H1 (cell line): ENCODE measurements around the gene ZNF777. TPM values are rescaled to one million over a fixed set of nuclear protein-coding genes. Genes with fewer than 3 reads are reported as not detected.

ENCODE experiments used
- CTCF ChIA-PET: fragments of 300-600 bp; sonication (Branson Sonifier 250); formaldehyde crosslinking; loops from one replicate; lab custom pipeline; 2021; ENCODE audit not compliant: partially characterized antibody; lab: Charles Lee
- POLR2A ChIA-PET: fragments of 300-600 bp; sonication (Branson Sonifier 250); formaldehyde crosslinking; loops from one replicate; lab custom pipeline; 2021; ENCODE audit warnings: inconsistent platforms; ENCODE audit not compliant: partially characterized antibody; lab: Charles Lee
- DNase-seq, 2 experiments: peaks; one replicate each; pipeline versions ENCODE4 v3.0.0 to v3.0.0-alpha.2; 2010 to 2022; ENCODE audit warnings: low spot score in 2 of 2, low read depth in 1 of 2, mixed read lengths in 1 of 2
- FAIRE-seq: peaks from 2 replicates; lab custom pipeline; 2011; peaks lifted over from hg19 to GRCh38; lab: Jason Lieb, UNC
- H2AFZ ChIP-seq: 2 replicates; pipeline ENCODE4 v1.8.1; 2012; ENCODE audit warnings: low read length, inconsistent platforms
- H2AK5ac ChIP-seq: 2 replicates; pipeline ENCODE4 v1.6.1; 2013; ENCODE audit warnings: low read depth, low read length
- H2BK120ac ChIP-seq: replicated peaks from 2 replicates; pipeline ENCODE3; 2013; ENCODE audit warnings: low read depth, low read length, inconsistent platforms
- H2BK12ac ChIP-seq: 2 replicates; pipeline ENCODE4 v1.6.1; 2013; ENCODE audit warnings: low read depth, low read length
- H2BK15ac ChIP-seq: 2 replicates; pipeline ENCODE4 v1.6.1; 2013; ENCODE audit warnings: low read length
- H2BK20ac ChIP-seq: 2 replicates; pipeline ENCODE4 v1.6.1; 2013; ENCODE audit warnings: low read length
- H2BK5ac ChIP-seq: 2 replicates; pipeline ENCODE4 v1.6.1; 2013; ENCODE audit warnings: low read depth, low read length
- H3K14ac ChIP-seq: 2 replicates; pipeline ENCODE4 v1.6.1; 2013; ENCODE audit warnings: inconsistent platforms; ENCODE audit not compliant: insufficient read length
- H3K18ac ChIP-seq: 2 replicates; pipeline ENCODE4 v1.6.1; 2013; ENCODE audit warnings: low read length; ENCODE audit errors: extremely low read depth
- H3K23ac ChIP-seq: 2 replicates; pipeline ENCODE4 v1.6.1; 2013; ENCODE audit warnings: inconsistent platforms; ENCODE audit not compliant: insufficient read length
- H3K23me2 ChIP-seq: 2 replicates; pipeline ENCODE4 v1.6.1; 2013; ENCODE audit warnings: low read depth, low read length
- H3K27ac ChIP-seq: 2 replicates; pipeline ENCODE4 v1.6.1; 2011; ENCODE audit warnings: low read depth, low read length, inconsistent platforms
- H3K27me3 ChIP-seq, 4 experiments: replicated peaks in 1 of 4; 1 replicate in 1 of 4; 2 replicates in 3 of 4; pipeline versions ENCODE4 v1.6.1 to v1.8.1; 2011 to 2013; ENCODE audit warnings: low read length in 3 of 4, mild to moderate bottlenecking in 3 of 4, inconsistent platforms in 2 of 4, mixed read lengths in 2 of 4, moderate library complexity in 1 of 4; ENCODE audit not compliant: control insufficient read depth in 3 of 4, insufficient read depth in 3 of 4; ENCODE audit errors: extremely low read depth in 1 of 4
- H3K36me3 ChIP-seq, 4 experiments: 2 replicates each; pipeline versions ENCODE4 v1.6.1 to v1.8.1; 2011 to 2013; ENCODE audit warnings: mild to moderate bottlenecking in 4 of 4, low read length in 3 of 4, moderate library complexity in 2 of 4, control low read depth in 1 of 4, inconsistent platforms in 1 of 4; ENCODE audit not compliant: insufficient read depth in 4 of 4, control insufficient read depth in 2 of 4
- H3K4ac ChIP-seq: replicated peaks from 2 replicates; pipeline ENCODE3; 2013; ENCODE audit warnings: low read length, low read depth, mixed read lengths, inconsistent platforms; ENCODE audit not compliant: insufficient read length
- H3K4me1 ChIP-seq, 4 experiments: replicated peaks in 1 of 4; 1 replicate in 1 of 4; 2 replicates in 3 of 4; pipeline versions ENCODE4 v1.6.1 to v1.8.1; 2011 to 2013; ENCODE audit warnings: low read length in 3 of 4, inconsistent platforms in 2 of 4, mixed read lengths in 1 of 4; ENCODE audit not compliant: insufficient read depth in 4 of 4, control insufficient read depth in 3 of 4
- H3K4me2 ChIP-seq, 2 experiments: 2 replicates each; pipeline versions ENCODE4 v1.6.1 to v1.8.1; 2011 to 2013; ENCODE audit warnings: low read depth in 2 of 2, low read length in 2 of 2, control low read depth in 1 of 2, inconsistent platforms in 1 of 2, mild to moderate bottlenecking in 1 of 2; ENCODE audit not compliant: insufficient read depth in 1 of 2
- H3K4me3 ChIP-seq, 4 experiments: fragments of 200-600, 300-600 bp in 1 of 4; sonication (generic), shearing (Covaris generic), sonication (Bioruptor Twin) in 1 of 4; 2 replicates each; pipeline versions ENCODE4 v1.5.1 to v1.8.1; 2011 to 2016; ENCODE audit warnings: low read length in 4 of 4, low read depth in 3 of 4, control low read depth in 2 of 4, inconsistent platforms in 2 of 4, mild to moderate bottlenecking in 2 of 4, mixed read lengths in 1 of 4, moderate library complexity in 1 of 4; ENCODE audit not compliant: insufficient read depth in 2 of 4; ENCODE audit errors: extremely low read depth in 1 of 4
- H3K56ac ChIP-seq: replicated peaks from 2 replicates; pipeline ENCODE3; 2013; ENCODE audit warnings: low read depth, mild to moderate bottlenecking, mixed read lengths, low read length, inconsistent platforms; ENCODE audit not compliant: insufficient read length
- H3K79me1 ChIP-seq: 2 replicates; pipeline ENCODE4 v1.6.1; 2013; ENCODE audit warnings: low read depth, low read length, control low read depth
- H3K79me2 ChIP-seq, 2 experiments: 2 replicates each; pipeline versions ENCODE4 v1.6.1 to v1.8.1; 2012 to 2013; ENCODE audit warnings: low read length in 2 of 2, mild to moderate bottlenecking in 2 of 2, inconsistent platforms in 1 of 2; ENCODE audit not compliant: insufficient read depth in 2 of 2, control insufficient read depth in 1 of 2
- H3K9ac ChIP-seq, 4 experiments: replicated peaks in 1 of 4; 1 replicate in 1 of 4; 2 replicates in 3 of 4; pipeline versions ENCODE4 v1.6.1 to v1.8.1; 2011 to 2013; ENCODE audit warnings: low read depth in 3 of 4, low read length in 3 of 4, control low read depth in 2 of 4, mild to moderate bottlenecking in 2 of 4, moderate library complexity in 2 of 4, inconsistent platforms in 1 of 4; ENCODE audit errors: extremely low read depth in 1 of 4
- H3K9me3 ChIP-seq, 2 experiments: 2 replicates each; pipeline versions ENCODE4 v1.6.1 to v1.8.1; 2012 to 2013; ENCODE audit warnings: mild to moderate bottlenecking in 2 of 2, moderate library complexity in 2 of 2, control low read depth in 1 of 2, inconsistent platforms in 1 of 2, low read depth in 1 of 2, low read length in 1 of 2, mixed read lengths in 1 of 2; ENCODE audit not compliant: insufficient read depth in 2 of 2
- H4K20me1 ChIP-seq, 2 experiments: replicated peaks in 1 of 2; 2 replicates each; pipeline versions ENCODE3 to v1.8.1; 2011 to 2013; ENCODE audit warnings: inconsistent platforms in 2 of 2, low read length in 2 of 2, mild to moderate bottlenecking in 1 of 2; ENCODE audit not compliant: insufficient read depth in 2 of 2, control insufficient read depth in 1 of 2
- H4K5ac ChIP-seq: 2 replicates; pipeline ENCODE4 v1.6.1; 2013; ENCODE audit warnings: low read length, low read depth, mixed read lengths, inconsistent platforms; ENCODE audit not compliant: insufficient read length
- H4K8ac ChIP-seq: 2 replicates; pipeline ENCODE4 v1.8.0; 2013; ENCODE audit warnings: mild to moderate bottlenecking, moderate library complexity, low read length, inconsistent platforms; ENCODE audit not compliant: insufficient read depth; ENCODE audit errors: extremely low read depth
- H4K91ac ChIP-seq: replicated peaks from 2 replicates; pipeline ENCODE3; 2013; ENCODE audit warnings: low read length, mixed read lengths, inconsistent platforms; ENCODE audit not compliant: insufficient read length
- BACH1 ChIP-seq: IDR thresholded peaks from 2 replicates; pipeline ENCODE4 v1.6.1; 2012; ENCODE audit warnings: low read length, improper control_type of control experiment
- CEBPB ChIP-seq: IDR thresholded peaks from 2 replicates; pipeline ENCODE4 v1.6.1; 2012; ENCODE audit warnings: low read depth, low read length
- EP300 ChIP-seq, 2 experiments: IDR thresholded peaks; 1 replicate in 1 of 2; 2 replicates in 1 of 2; pipeline ENCODE4 v1.6.1; 2011 to 2012; ENCODE audit warnings: low read depth in 2 of 2, low read length in 2 of 2, mild to moderate bottlenecking in 2 of 2, borderline replicate concordance in 1 of 2, inconsistent platforms in 1 of 2, moderate library complexity in 1 of 2
- GTF2F1 ChIP-seq: IDR thresholded peaks from 2 replicates; pipeline ENCODE4 v1.6.1; 2012; ENCODE audit warnings: low read depth, low read length, improper control_type of control experiment, borderline replicate concordance
- JUND ChIP-seq: IDR thresholded peaks from 2 replicates; pipeline ENCODE4 v1.6.1; 2011; ENCODE audit warnings: mild to moderate bottlenecking, improper control_type of control experiment, low read length
- MAFK ChIP-seq: IDR thresholded peaks from 2 replicates; pipeline ENCODE4 v1.6.1; 2012; ENCODE audit warnings: low read depth, mild to moderate bottlenecking, improper control_type of control experiment, low read length
- WGBS, 2 experiments: shearing (Covaris generic) in 1 of 2; methylation state at CpG; one replicate each; pipeline versions ENCODE4 v1.1.6 to v1.1.7; 2013 to 2015; ENCODE audit warnings: low lambda C conversion rate in 2 of 2, mixed read lengths in 2 of 2, inconsistent platforms in 1 of 2, low coverage in 1 of 2, missing lambda C conversion rate in 1 of 2; ENCODE audit not compliant: insufficient replicate concordance in 2 of 2, insufficient coverage in 1 of 2, insufficient read length in 1 of 2; ENCODE audit errors: extremely low coverage in 1 of 2, missing lambda C conversion rate in 1 of 2; 5-methylcytosine and 5-hydroxymethylcytosine counted together
- polyA plus RNA-seq, 7 experiments: library from polyadenylated mRNA; depleted of rRNA in 3 of 7; stranded (reverse) in 5 of 7; unstranded in 2 of 7; fragments of >200 nt in 5 of 7; fragments of 200-250 nt in 2 of 7; gene quantifications; 1 replicate in 5 of 7; 2 replicates in 1 of 7; 4 replicates in 1 of 7; pipeline versions ENCODE4 v1.2.1 to v1.2.3, GENCODE V29; 2011 to 2013; ENCODE audit warnings: missing spikeins in 2 of 7, mixed read lengths in 2 of 7
- total RNA-seq: library from RNA; stranded (reverse); fragmentation: NEBNext Ultra II Directional; extraction: Animal tissue kit (Norgen Biotek cat#: 25700); gene quantifications from 2 replicates; pipeline ENCODE4 v1.2.1, GENCODE V29; 2021
- TF ChIP-seq, protein P1 (sequence below): IDR thresholded peaks from 2 replicates; pipeline ENCODE4 v1.6.1; 2012; ENCODE audit warnings: low read length, inconsistent platforms

The ZNF777 gene
- total and polyA plus RNA-seq, 2 of the 8 experiments (the other 6 are each of a cell fraction or from before 2014, with no cell fraction given), result 8.0 to 10.1 TPM

DNA sequence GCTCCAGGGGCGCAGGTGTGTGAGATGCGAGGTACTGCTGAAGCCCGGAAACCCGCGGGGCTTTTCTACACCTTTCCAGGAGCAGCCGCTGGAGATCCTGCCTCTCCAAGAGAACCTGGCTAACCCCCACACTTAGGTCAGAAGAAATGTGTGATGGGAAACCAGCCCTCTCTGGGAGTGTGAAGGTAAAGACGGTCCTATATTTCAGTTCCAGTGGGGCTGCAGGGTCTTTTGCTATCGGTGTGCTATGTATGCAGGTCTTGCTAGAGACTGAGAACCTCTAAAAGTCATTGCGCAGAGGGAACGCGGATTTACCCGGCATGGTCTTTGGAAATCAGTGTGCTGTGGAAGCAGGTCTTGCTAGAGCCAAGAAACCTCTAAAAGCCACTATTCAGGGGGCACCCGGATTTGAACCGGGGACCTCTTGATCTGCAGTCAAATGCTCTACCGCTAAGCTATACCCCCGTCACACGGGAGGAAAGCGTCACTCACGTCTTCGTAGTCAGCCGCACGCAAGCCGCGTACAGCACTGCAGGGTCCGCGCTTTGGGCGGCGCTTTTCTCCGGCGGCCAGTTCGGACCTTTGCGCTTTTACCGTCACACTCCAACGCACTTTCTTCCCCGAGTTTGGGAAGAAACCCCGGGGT, 46.0 kb downstream of the ZNF777 start:
- no peak overlapping the region for H4K8ac ChIP-seq
- H2BK120ac ChIP-seq, result no peak overlapping the region
- no peaks in the 10 kb centered on the region for H3K36me3 ChIP-seq
- peaks cover 0 to 3% (median 0%) of the 10 kb centered on the region in 4 experiments; a peak in 2 of 7 replicates for H3K27me3 ChIP-seq
- no peak overlapping the region for H2BK20ac ChIP-seq
- H3K27ac ChIP-seq, result no peak overlapping the region
- no peak overlapping the region for H2BK5ac ChIP-seq
- no peak overlapping the region for H3K23ac ChIP-seq
- H3K9me3 ChIP-seq, result no peaks in the 10 kb centered on the region; a peak in 1 of 4 replicates
- no peaks in the 10 kb centered on the region for H4K20me1 ChIP-seq
- no peak overlapping the region for H3K56ac ChIP-seq
- H3K14ac ChIP-seq, result no peak overlapping the region
- H2AFZ ChIP-seq, result peak overlapping the region; percentile 85
- H3K18ac ChIP-seq, result no peak overlapping the region
- no peak overlapping the region for H2BK15ac ChIP-seq
- peaks cover 0 to 2% (median 0%) of the 10 kb centered on the region in 4 experiments; a peak in 1 of 7 replicates for H3K4me1 ChIP-seq
- no peak overlapping the region for H4K91ac ChIP-seq
- H4K5ac ChIP-seq, result no peak overlapping the region
- H3K79me2 ChIP-seq, result no peaks in the 10 kb centered on the region
- H3K4me3 ChIP-seq, result peak overlapping the region; percentile 65 to 87 (median 80)
- no peaks in the 10 kb centered on the region for H3K79me1 ChIP-seq
- H3K4ac ChIP-seq, result no peak overlapping the region
- H2BK12ac ChIP-seq, result no peak overlapping the region
- peak; percentile 94 to 98 for DNase-seq
- H2AK5ac ChIP-seq, result no peak overlapping the region
- H3K9ac ChIP-seq, result peak overlapping the region in 2 of 4 experiments; percentile 28 to 54; a peak in 3 of 7 replicates
- POLR2A ChIA-PET, result no interaction called here
- WGBS, 2 experiments, result 4% methylated on average over 36 of the region's 36 CpGs; no CpG with 5 or more reads in 1 of the 2 experiments
- peaks cover 7% of the 10 kb centered on the region; the same call in 1 of the 2 replicates for H3K23me2 ChIP-seq
- peak overlapping the region; percentile 82 to 85 for H3K4me2 ChIP-seq
- CTCF ChIA-PET, result interaction anchor here (1.3 to 2.3 kb wide), 3 partner anchors 97 to 153 kb away, joined by 3 to 6 read pairs (median 4); partner anchors contain the start of gene ZNF783
- peak; percentile 75 for FAIRE-seq
- TF ChIP-seq, protein P1, sequence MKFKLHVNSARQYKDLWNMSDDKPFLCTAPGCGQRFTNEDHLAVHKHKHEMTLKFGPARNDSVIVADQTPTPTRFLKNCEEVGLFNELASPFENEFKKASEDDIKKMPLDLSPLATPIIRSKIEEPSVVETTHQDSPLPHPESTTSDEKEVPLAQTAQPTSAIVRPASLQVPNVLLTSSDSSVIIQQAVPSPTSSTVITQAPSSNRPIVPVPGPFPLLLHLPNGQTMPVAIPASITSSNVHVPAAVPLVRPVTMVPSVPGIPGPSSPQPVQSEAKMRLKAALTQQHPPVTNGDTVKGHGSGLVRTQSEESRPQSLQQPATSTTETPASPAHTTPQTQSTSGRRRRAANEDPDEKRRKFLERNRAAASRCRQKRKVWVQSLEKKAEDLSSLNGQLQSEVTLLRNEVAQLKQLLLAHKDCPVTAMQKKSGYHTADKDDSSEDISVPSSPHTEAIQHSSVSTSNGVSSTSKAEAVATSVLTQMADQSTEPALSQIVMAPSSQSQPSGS, result peak; percentile 57; the same call in 1 of the 2 replicates
- TF ChIP-seq GTF2F1, result 0 out of 2 replicates have a peak, but pooled peaks have one; percentile 69
- peak; percentile 72; the same call in 1 of the 2 replicates for TF ChIP-seq MAFK
- peak; percentile 69; the same call in 1 of the 2 replicates for TF ChIP-seq BACH1
- TF ChIP-seq JUND, result no peak
- TF ChIP-seq EP300 (IDR thresholded peaks at IDR 0.05; ENCODE audit: borderline replicate concordance in 1 of 2, low read depth in 2 of 2, low read length in 2 of 2), result 0 out of 3 replicates have a peak, but pooled peaks of 1 of the 2 experiments have one; percentile 44
- peak; percentile 56; the same call in 1 of the 2 replicates for TF ChIP-seq CEBPB
